Tibial nerve (tissue), 4 donors: ENCODE measurements around the gene PHTF2. TPM values are rescaled to one million over a fixed set of nuclear protein-coding genes. Genes with fewer than 3 reads are reported as not detected.
A peak's percentile ranks its signal among the peaks of the same experiment; 100 is the strongest.

Experiments
- DNase-seq, 2 donors: peaks; one replicate each; pipeline ENCODE4 v3.0.0-alpha.2; 2019; ENCODE audit warnings: low spot score in 2 of 2
- H3K27ac ChIP-seq, 4 donors: fragments of 200-600 bp; sonication (generic) in 3 of 4; one replicate each; pipeline ENCODE4 v1.5.1; 2017 to 2019; ENCODE audit warnings: mild to moderate bottlenecking in 1 of 4
- H3K27me3 ChIP-seq, 2 donors: fragments of 200-600 bp; sonication (generic) in 1 of 2; one replicate each; pipeline versions ENCODE4 v1.5.1 to v1.6.0; 2017 to 2019
- H3K36me3 ChIP-seq, 3 donors: fragments of 200-600 bp; sonication (generic); one replicate each; pipeline ENCODE4 v1.5.1; 2018 to 2019
- H3K4me1 ChIP-seq, 4 donors: fragments of 200-600 bp; sonication (generic) in 3 of 4; one replicate each; pipeline ENCODE4 v1.5.1; 2017 to 2019
- H3K4me3 ChIP-seq, 4 donors: fragments of 200-600 bp; sonication (generic) in 3 of 4; one replicate each; pipeline ENCODE4 v1.5.1; 2017 to 2019; ENCODE audit warnings: mild to moderate bottlenecking in 1 of 4, moderate library complexity in 1 of 4
- H3K9me3 ChIP-seq, 4 donors: fragments of 200-600 bp; sonication (generic) in 3 of 4; one replicate each; pipeline ENCODE4 v1.5.1; 2017 to 2019
- EP300 ChIP-seq, 2 donors: sonication (generic); formaldehyde crosslinking; IDR thresholded peaks; one replicate each; pipeline ENCODE4 v1.6.1; 2017; ENCODE audit warnings: antibody characterized with exemption in 2 of 2, mild to moderate bottlenecking in 1 of 2
- POLR2A ChIP-seq, 2 donors: fragments of 450-650 bp; IDR thresholded peaks; one replicate each; pipeline ENCODE4 v1.6.1; 2017; ENCODE audit warnings: antibody characterized with exemption in 2 of 2, mild to moderate bottlenecking in 2 of 2, moderate library complexity in 2 of 2
- WGBS, 2 donors: methylation state at CpG; one replicate each; pipeline ENCODE4 v1.1.5; 2018; 5-methylcytosine and 5-hydroxymethylcytosine counted together
- total RNA-seq, 4 donors: library from RNA; depleted of rRNA; stranded (reverse); fragments of >200 nt; gene quantifications; one replicate each; pipeline ENCODE4 v1.1.0, GENCODE V29; 2016
- TF ChIP-seq, protein P1 (sequence below), 5 experiments: fragments of 200-600 bp in 3 of 5; fragments of 450-650 bp in 2 of 5; sonication (generic) in 3 of 5; IDR thresholded peaks; one replicate each; pipeline ENCODE4 v1.5.1; 2016 to 2019; ENCODE audit warnings: antibody characterized with exemption in 5 of 5, mild to moderate bottlenecking in 3 of 5, moderate library complexity in 2 of 5

Gene PHTF2
- total RNA-seq, 4 donors from 2014 or later, result 12.6 to 16.5 (median 14.7) TPM

DNA sequence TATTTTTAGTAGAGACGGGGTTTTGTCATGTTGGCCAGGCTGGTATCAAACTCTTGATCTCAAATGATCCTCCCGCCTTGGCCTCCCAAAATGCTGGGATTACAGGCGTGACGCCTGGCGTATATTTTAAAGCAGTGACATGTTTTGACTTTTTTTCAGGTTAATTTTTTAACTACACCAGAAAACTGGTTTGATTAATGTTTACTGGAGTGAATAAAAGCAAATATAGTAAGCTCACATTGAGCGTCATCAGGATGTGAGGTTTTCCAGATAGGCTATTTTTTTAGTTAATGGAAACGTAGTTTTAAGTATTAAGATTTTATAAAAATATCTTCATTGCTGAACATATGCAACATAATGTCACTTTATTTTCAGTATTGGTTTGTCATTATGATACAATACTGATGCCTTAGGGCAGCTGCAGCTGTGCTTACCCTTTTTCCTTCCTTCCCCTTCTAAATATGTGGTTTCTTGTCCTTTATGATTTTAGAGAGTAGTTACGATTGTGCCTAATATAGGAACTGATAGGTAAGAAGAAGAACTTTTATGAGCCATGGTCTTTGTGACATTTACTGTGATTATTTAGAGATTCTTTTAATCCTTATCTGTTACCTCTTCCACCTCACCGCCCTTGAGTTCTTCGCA lies 37.6 kb upstream of the PHTF2 start:
- Histone ChIP-seq H3K27ac (no peak overlapping the region), H3K9me3 (no peaks in the 10 kb centered on the region), H3K4me1 (peaks cover 0 to 62% (median 7%) of the 10 kb centered on the region in 4 donors), H3K36me3 (no peaks in the 10 kb centered on the region), H3K4me3 (no peak overlapping the region), H3K27me3 (no peaks in the 10 kb centered on the region)
- 89 to 91% methylated on average over 10 of the region's 10 CpGs for WGBS, 2 donors
- TF ChIP-seq EP300 (IDR thresholded peaks at IDR 0.05) (no peak), POLR2A (IDR thresholded peaks at IDR 0.05) (no peak)
- TF ChIP-seq, protein P1, sequence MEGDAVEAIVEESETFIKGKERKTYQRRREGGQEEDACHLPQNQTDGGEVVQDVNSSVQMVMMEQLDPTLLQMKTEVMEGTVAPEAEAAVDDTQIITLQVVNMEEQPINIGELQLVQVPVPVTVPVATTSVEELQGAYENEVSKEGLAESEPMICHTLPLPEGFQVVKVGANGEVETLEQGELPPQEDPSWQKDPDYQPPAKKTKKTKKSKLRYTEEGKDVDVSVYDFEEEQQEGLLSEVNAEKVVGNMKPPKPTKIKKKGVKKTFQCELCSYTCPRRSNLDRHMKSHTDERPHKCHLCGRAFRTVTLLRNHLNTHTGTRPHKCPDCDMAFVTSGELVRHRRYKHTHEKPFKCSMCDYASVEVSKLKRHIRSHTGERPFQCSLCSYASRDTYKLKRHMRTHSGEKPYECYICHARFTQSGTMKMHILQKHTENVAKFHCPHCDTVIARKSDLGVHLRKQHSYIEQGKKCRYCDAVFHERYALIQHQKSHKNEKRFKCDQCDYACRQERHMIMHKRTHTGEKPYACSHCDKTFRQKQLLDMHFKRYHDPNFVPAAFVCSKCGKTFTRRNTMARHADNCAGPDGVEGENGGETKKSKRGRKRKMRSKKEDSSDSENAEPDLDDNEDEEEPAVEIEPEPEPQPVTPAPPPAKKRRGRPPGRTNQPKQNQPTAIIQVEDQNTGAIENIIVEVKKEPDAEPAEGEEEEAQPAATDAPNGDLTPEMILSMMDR (IDR thresholded peaks at IDR 0.05), result no peak
- no peak for DNase-seq

DNA sequence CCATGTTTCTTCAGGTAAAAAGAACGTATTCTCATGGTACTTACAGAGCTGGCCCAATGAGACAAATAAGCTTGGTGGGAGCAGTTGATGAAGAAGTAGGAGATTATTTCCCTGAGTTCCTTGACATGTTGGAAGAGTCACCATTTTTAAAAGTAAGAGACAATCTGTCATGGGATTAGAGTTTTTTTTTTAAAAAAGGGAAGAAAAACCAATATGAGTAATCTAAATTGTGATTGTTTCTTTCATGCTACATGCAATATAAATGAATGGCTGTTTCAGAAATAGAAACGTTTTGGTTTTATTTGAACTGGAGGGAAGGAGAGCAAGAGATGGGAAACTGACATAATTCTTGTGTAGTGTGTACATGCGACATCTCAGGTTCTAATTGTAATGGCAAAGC lies 33.1 kb upstream of the PHTF2 start:
- Histone ChIP-seq H3K36me3 (peaks cover 0 to 28% (median 5%) of the 10 kb centered on the region in 3 donors), H3K27ac (peak overlapping the region in 1 of 4 donors; percentile 59), H3K9me3 (no peaks in the 10 kb centered on the region), H3K4me1 (peaks cover 0 to 31% (median 4%) of the 10 kb centered on the region in 4 donors), H3K27me3 (no peaks in the 10 kb centered on the region), H3K4me3 (no peak overlapping the region)
- no peak for TF ChIP-seq POLR2A (IDR thresholded peaks at IDR 0.05)
- TF ChIP-seq EP300 (IDR thresholded peaks at IDR 0.05), result no peak
- TF ChIP-seq, protein P1 (IDR thresholded peaks at IDR 0.05), result no peak
- 60 to 61% methylated on average over 3 of the region's 3 CpGs for WGBS, 2 donors
- no peak for DNase-seq

DNA sequence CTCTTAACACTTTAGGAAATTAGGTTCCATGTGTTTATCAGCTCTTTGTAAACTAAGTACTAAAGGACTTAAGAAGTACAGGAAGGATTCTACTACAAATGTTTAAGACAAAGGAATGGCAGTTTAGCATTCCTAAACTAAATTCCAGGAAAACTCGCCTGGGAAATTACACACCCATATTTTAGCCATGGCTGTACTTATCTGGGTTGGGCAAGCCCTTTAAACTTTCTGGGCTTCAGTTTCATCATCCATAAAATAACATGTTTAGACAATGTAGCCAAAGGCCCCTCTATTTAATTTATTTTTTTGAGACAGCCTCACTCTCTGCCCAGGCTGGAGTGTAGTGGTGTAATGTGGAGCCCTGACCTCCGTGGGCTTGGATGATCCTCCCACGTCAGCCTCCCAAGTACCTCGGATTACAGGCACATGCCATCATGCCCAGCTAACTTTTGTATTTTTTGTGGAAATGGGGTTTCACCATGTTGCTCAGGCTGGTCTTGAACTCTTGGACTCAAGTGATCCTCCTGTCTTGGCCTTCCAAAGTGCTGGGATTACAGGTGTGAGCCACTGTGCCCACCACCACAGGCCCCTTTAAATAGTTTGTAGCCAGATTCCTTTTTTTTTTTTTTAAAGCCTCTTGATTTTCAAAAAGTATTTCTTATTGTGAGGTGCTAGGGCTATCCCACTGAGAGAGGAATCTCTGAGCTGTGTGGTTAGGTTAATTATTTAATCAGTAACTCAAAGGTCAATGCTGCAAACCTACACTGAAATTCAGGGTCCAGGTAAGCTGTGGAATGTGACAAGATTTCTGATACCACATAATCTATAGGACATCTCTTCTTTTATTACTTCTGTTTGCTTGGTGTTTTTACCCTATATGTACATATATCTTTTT lies 32.4 kb upstream of the PHTF2 start:
- H3K27ac ChIP-seq, result peak overlapping the region in 2 of 4 donors; percentile 52 to 59
- DNase-seq, result no peak
- TF ChIP-seq EP300 (IDR thresholded peaks at IDR 0.05), result no peak
- TF ChIP-seq POLR2A (IDR thresholded peaks at IDR 0.05), result no peak
- TF ChIP-seq, protein P1 (IDR thresholded peaks at IDR 0.05), result no peak
- H3K4me1 ChIP-seq, result peaks cover 0 to 24% (median 4%) of the 10 kb centered on the region in 4 donors
- WGBS, 2 donors, result 66 to 84% methylated on average over 4 of the region's 4 CpGs
- H3K4me3 ChIP-seq, result no peak overlapping the region
- H3K36me3 ChIP-seq, result peaks cover 0 to 34% (median 5%) of the 10 kb centered on the region in 3 donors
- no peaks in the 10 kb centered on the region for H3K9me3 ChIP-seq
- H3K27me3 ChIP-seq, result no peaks in the 10 kb centered on the region

DNA sequence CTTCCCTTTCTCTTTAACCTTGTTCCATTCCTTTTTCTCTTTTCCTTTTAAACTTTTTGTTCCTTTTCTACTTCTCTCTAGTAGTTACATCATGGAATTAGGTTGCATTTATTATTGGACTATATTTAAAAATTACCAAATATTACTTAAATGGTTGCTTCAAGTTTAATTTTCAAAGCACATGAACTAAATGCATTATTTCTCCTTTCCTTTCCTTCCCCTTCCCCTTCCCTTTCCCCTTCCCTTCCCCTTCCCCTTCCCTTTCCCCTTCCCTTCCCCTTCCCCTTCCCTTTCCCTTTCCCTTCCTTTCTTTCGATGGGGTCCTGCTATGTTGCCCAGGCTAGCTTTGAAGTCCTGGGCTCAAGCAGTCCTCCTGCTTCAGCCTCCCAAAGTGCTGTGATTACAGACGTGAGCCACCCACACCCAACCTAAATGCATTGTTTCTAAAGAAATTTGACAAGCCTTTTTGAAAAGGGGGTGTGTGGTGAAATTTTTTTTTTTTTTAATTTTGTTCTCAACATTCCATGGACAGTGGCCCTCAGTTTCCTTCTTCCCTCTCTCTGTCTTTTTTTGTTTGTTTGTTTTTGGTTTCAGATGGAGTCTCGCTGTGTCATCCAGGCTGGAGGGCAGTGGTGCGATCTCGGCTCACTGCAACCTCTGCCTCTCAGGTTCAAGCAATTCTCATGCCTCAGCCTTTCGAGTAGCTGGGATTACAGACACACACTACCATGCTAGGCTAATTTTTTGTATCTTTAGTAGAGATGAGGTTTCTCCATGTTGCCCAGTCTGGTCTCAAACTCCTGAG lies 31.6 kb upstream of the PHTF2 start:
- Histone ChIP-seq H3K4me1 (peaks cover 0 to 22% (median 4%) of the 10 kb centered on the region in 4 donors), H3K27ac (peak overlapping the region in 1 of 4 donors; percentile 59), H3K4me3 (no peak overlapping the region), H3K9me3 (no peaks in the 10 kb centered on the region), H3K27me3 (no peaks in the 10 kb centered on the region), H3K36me3 (peaks cover 0 to 34% (median 5%) of the 10 kb centered on the region in 3 donors)
- TF ChIP-seq POLR2A (IDR thresholded peaks at IDR 0.05) (no peak), EP300 (IDR thresholded peaks at IDR 0.05) (no peak)
- TF ChIP-seq, protein P1 (IDR thresholded peaks at IDR 0.05), result no peak
- DNase-seq, result no peak
- WGBS, 2 donors, result 87 to 91% methylated on average over 6 of the region's 6 CpGs
